HG03354 (cell line): ENCODE data around the gene UBR4.

Source experiments
- ATAC-seq: cut with Tn5 transposase; IDR thresholded peaks from one replicate; pipeline ENCODE4 v1.9.1; 2021; ENCODE audit warnings: mild to moderate bottlenecking; ENCODE audit not compliant: unreplicated experiment, poor library complexity, severe bottlenecking

The UBR4 gene

DNA sequence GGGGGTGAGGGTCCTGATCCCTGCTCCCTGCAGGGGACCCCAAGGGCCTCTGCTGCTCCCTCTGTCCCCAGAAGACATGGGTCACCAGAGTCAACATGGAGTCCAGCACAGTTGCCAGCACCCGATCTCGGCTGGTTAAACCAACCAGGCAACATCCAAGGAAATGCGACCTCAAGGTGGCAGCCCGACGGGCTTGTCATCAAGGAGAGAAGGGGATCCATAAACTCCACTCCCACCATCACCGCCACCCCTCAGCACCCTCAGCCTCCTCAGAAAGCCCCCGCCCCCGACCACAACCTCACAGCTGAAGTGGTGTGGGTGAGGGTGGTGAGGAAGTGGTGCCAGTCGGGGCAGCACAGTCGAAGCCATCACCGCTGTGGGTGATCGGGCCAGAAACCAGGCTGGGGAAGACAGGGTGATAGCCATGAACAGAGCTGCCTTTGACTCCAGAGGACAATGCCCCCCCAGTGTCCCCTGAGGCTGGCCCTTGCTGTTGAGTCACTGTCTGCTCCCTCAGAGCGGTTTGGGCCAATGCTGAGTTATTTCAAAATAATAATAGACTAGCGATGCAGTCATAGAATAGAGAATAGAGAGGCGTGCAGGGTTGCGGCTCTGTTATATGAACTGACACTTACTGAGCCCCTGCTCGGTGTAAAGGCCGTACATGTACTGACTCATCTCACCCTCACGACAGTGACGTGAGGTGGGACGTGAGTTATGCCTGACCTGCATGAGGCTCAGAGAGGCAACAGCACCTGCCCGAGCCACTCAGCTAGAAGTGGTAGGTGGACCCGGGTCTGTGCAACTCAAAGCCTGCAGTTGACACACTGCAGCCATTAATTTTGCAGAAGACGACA lies 164.9 kb downstream of the UBR4 start:
- no peak for ATAC-seq

DNA sequence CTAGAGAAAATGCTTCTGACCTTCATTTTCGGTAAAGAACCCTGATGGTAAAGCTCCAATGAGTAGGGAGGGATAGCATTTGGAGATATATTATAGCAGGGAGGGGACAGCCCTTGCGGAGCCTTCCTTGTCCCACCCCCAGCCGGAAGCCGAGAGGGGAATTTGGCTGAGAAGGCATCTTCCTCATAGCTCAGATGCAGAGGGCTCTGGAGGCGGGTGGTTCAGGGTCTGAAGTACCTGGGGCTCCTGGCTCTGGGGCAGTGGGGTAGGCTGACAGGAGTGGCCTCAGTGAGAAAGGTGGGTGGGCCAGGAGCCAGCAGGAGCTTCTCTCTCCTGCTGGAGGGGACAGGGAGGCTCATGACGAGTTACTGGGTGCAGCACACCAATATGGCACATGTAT lies 165.6 kb downstream of the UBR4 start:
- ATAC-seq, result no peak

DNA sequence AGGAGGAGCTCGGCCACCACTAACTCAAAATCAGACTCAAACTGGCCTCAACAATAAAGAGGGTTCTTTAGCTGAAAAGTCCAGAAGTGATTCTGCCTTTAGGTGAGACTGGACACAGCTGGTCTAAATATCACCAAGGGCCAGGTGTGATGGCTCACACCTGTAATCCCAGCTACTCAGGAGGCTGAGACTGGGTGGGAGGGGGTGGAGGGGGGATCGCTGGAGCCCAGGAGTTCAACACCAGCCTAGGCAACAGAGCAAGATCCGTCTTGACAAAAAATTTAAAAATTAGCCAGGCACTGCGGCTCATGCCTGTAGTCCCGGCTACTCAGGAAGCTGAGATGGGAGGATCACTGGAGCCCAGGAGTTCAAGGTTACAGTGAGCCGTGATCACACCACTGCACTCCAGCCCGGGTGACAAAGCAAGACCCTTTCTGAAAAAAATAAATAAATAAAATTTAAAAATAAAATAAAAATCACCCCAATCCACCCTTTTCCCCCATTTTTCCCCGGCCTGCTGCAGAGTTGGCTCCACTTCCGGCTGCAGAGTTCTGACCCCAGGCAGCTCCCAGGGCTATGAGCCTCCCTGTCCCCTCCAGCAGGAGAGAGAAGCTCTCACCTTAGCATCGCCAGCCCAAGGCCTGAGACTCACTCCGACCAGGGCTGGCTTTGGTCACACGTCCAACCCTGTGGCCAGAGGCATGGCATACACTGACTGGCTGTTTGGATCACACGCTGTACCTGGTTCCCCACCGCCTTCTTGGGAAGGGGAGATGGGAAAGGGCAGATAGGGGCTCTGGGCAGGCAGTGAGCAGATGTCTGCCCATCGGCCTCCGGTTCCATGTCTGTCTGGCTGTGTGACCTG lies 166.3 kb downstream of the UBR4 start:
- no peak for ATAC-seq

DNA sequence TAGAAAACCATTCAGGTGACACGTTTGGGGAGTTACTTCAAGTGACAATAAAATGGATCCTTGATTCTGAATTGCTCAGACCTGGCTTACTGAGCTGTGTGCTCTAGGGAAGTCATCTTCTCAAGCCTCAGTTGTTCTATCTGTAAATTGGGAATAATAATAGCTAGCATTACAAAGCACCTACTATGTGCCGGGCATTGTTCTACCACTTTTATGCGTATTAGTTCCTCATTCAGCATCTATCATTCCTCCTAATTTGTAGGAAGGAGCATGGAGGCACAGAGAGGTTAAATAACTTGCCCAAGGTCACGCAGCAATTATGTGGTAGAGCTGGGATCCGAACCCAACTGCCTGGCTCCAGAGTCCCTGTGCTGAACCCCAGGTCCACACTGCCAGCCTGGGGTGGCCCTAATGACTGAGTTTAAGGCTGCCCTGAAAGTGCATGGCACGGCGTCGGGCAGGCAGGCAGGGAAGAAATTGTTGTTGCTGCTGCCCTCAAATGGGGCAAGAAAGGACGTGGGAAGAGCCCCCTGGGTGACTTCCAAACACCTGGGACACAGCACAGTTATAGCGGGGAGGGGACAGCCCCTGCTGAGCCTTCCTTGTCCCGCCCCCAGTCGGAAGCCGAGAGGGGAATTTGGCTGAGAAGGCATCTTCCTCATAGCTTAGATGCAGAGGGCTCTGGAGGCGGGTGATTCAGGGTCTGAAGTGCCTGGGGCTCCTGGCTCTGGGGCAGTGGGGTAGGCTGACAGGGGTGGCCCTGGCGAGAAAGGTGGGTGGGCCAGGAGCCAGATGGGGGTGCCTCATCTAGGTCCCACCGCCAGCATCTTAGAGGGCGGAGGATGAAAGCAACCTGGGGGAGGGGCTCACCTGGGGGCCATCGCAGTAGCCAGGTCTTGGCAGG lies 167.1 kb downstream of the UBR4 start:
- ATAC-seq, result no peak

DNA sequence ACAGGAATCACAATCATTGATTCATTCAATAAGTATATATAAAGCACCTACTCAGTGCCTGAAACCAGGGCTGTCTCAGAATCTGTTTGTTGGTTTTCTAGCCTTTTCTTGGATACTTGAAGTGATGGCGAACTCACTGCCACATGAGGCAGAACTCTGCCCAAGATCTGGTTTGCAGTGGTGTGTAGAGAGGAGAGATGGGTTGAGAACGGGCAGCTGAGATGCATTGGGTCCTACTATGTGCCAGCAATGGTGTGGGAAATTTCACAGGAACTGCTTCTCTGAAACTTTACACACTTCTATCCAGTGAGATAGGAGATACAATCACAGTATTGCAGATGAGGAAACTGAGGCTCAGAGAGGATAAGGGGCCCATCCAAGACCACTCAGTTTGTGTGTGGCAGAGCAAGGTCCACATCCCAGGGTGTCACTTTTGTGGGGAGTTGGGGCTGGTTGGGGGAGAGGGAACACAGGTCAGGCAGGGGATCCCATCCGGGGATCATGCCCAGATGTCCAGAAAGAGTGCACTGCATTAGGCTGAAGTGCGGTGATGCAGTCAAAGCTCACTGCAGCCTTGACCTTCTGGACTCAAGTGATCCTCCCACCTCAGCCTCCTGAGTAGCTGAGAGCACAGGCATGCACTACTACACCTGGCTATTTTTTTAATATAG lies 169.9 kb downstream of the UBR4 start:
- no peak for ATAC-seq

DNA sequence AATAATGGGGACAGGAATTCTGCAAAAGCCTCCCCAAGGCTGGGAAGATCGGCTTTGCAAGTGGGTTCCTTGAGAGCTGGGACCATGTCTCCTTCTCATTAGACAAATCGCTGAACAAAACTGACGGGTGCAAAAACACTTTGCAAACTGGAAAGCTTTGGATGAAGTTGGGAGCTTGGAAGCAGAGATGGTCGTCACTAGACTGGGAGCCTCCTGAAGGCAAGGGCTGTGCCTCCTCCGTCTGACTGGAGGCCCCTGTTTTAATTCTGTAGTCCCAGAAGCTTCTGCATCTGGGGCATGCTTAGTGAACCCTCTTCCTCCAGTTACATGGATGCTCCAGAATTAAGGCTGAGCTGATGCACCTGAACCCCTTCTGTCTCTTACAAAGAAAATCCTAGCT lies 171.3 kb downstream of the UBR4 start:
- no peak for ATAC-seq

DNA sequence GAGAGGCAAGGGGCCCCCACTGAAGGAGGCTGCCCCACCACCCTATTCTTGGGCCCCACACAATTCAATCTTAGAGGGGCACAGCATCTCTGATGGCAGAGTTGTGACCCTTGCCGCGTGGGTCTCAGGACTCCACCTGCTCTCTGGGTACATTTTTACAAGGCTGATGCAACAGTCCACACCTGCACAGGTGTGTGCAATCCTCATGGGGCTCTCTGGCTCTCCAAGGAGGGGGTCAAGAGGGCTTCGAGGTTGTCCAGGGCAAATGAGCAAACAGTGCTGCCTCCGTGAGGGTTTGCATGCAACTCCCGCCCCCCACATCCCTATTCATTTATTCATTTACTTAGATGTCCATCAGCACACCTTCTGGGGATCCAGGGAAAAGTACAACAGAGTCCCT lies 172.0 kb downstream of the UBR4 start:
- ATAC-seq, result no peak

DNA sequence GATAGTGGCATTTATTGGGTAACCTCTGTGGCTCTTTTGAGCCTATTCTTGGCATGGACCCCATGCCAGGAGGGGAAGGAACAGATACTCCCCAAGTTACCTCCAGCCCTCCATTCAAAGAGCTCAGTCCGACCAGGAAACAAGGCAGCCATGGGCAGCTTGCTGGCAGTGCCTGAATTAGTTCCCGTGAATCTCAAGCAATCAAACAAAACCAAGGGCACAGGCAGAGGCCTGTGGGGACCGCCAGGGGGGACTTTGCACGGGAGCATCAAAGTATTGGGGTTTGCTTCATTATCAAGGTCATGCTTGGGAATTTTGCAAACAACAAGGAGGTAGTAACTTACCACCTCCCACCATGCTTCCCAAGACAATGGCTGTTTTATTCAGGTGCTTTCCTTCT lies 172.4 kb downstream of the UBR4 start:
- ATAC-seq, result no peak

DNA sequence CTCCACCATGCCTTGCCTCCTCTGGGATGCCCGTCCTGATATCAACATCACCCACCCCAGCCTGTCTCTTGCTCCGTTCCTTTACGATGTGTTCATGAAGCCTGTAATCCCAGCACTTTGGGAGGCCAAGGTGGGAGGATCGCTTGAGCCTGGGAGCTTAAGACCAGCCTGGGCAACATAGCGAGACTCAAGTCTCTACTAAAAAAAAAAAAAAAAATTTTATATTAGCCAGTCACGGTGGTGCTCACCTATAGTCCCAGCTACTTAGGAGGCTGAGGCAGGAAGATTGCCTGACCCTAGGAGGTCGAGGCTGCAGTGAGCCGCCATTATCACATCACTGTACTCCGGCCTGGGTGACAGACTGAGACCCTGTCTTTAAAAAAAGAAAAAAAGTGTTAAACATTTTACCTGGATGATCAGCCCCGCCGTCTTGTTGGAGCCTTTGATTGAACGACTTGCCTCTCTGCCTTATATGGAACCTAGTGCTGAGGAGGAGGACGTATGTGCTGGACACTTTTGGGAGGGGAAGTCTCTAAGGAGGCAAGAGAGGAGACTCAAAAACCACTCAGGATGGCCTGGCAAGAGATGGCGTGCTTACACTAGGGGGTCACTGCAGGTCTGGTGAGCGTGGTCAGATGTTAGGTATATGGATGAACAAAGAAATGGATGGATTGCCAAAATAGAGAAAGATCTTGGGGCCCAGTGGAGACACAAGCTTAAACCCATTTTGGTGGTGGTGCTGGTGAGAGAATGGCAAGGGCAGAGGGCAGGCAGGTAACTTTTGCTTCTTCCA lies 173.1 kb downstream of the UBR4 start:
- no peak for ATAC-seq

DNA sequence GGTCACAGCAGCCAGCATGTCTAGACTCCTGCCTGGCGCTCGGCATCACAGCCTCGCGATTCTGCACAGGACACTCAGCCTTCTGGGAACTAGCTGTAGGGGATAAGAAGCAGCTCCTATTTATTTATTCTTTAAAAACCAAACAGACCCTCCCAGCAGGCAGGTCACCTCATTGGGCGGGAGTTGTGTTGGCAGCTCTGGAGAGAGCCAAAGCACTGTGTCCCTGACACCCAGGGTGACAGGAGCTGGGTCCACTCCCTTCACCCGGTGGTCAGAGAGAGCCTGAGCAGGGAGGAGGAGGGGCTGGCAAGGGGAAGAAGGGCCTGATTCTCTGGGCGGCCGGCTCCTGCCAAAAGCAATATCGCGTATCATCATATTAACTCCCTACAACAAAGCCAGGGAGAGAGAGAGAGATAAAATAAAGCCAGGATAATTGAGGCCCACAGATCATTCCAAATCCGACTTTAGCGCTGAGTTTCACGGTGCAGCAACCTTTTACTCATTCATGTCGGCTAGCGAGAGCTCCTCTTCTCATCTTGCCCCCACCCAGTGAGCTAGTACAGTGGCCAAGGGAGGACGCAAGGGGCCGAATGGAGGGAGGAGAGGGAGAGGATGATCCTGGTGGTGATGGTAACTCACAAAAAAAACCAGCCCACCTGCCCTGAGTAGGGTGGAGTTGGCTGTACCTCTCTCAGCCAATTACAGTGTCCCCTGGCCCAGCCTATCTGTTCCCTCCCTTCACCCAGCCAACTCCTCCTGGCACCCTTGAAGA lies 173.8 kb downstream of the UBR4 start:
- ATAC-seq, result no peak

DNA sequence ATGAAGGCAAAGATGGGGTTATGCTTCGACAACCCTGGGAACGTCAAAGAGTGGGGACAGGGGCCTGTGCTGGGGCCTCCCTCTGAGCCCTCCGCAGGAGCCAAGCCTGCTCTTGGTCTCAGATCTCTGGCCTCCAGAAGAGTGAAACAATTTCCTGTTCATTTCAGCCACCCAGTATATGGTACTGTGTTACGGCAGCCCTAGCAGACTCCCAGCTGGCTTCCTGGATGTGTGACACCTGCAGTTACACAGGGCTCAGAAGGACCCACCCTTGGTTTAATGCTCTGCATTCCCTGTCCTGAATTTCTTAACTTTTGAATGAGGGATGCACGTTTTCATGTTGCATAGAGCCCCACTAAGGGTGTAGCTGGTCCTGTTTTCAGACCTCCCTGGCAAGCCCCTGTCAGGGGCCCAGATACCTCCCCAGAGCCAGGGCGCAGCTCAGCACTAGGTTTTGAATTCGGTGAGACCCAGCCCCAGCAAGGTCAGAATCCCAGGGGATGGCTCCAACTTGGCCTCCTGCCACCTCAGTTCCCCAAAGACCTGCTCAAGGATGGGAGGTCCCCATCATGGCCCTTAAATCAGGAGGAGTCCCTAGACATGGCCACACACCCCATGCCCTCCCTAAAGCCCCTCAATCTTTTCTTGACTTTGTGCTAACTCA lies 174.6 kb downstream of the UBR4 start:
- no peak for ATAC-seq

DNA sequence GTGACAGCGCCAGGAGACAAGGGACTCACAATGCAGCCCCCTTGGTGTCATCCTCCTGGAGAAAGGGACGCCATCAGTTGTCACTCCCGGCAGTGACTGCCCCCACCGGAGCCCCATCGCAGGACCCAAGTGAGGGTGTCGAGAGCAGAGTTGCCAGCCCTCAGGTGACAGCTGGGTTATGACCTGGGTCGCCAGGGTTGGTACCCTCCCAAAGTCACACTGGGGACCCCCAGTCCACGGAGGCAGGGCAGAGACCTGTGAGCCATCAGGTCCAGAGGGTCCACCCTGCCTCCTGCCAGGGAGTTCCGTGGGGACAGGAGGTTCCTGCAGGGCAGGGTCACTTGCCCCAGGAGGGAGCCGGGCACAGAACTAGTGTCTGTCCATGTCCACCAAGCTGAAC lies 175.3 kb downstream of the UBR4 start:
- no peak for ATAC-seq

DNA sequence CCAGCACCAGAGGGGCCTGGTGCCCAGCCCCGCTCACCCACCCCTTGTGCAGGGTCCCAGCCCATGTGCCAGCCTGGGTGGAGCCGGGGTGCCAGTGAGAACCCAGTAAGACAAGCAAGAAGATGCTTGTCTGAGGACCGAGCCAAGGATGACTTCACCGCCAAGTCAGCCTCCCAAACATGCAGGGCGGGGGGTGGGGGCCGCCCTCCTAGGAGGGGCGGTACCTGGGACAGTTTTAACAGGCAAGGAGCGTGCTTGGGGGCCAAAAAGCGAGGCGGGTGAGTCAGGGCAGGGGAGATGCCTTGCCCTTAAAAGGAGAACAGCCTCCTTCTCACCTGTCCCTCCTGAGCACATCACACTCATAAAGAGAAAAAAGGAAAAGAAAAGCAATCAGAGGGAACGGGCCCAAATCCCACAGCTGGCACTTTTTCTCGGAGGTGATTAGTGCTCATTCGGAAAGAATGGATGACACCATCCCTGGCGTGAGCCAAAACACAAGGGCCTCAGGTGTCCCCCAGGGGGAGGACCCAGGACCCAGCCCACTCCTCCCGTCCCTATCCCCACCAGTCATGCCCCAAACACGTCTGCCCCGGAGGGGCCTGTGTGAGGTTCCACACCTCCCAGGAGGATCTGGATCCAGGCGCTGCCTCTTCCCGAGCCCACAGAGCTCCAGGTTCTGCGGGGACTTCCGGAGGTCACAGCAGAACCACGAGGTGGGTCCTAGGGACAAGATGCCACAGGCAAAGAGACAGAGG lies 176.0 kb downstream of the UBR4 start:
- ATAC-seq, result no peak

DNA sequence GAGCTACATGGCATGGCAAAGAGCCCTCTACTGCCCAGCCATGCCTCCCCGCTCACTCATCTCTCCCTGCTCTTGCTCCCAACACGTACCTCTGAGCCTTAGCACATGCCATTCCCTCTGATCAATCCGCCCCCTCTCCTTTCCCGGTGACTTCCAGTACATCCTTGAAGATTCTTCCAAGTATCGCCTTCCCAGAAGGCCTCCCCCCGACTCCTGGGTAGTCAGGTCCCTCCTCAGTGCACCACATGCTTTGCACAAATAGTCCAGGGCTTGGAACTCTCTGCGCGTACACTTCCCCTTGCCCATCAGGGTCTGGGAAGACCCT lies 176.6 kb downstream of the UBR4 start:
- no peak for ATAC-seq

DNA sequence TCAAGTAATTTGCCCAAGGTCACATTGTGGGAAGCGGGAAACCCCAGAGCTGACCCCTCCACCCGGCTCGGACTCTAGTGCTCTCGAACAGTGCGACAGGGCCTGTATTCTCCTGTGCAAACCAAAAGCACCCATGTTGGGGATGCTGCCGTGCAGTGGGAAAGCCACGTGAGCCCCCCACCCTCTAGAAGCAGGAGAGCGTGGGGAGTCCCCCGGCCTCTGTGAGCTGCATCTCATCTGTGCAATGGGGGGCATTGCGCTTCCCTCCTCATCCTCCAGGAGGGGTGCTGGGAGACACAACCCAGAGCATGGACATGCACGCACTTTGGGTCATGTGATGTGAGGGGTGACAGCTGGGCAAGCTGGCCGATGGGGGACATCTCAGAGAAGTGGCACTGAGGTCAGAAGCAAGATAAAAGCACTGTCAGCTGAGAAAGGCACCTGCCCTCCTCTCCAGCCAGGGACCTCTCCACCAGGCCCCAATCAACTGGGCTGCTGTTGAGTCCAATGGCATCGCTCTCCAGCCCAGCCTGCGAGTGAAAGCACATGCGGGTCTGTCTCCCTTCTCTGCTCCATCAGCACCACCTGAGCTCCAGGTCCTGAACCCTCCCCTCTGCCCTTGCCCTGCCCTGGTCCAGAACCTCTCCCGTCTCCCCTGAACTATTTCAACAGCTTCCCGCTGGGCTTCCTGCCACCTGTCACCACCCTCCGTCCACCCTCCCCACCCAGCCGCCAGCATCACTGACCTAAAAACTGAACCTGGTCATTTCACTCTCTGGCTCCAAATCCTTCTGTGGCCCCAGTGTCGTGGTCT lies 177.2 kb downstream of the UBR4 start:
- ATAC-seq, result no peak

DNA sequence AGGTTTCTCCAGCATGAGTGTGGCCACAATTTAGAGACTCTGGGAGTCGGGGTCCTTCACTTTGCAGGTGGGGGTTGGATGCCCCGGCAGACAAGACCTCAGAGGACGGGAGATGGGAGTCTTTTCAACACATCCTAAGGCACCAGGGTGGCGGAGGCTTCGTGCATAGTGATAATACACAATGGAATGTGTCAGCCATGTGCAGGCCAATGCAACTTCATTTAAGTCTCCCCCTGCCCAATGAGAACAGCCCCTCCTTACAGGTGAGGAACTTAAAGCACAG lies 177.7 kb downstream of the UBR4 start:
- no peak for ATAC-seq
